HG03066 (cell line): ENCODE data around the gene ICA1L.
"Not testable (repeated sequence)": the region's sequence is repeated elsewhere in the genome, so short reads cannot be mapped to it uniquely, and the experiment has no call there.

Experiments
- ATAC-seq: cut with Tn5 transposase; IDR thresholded peaks from one replicate; pipeline ENCODE4 v1.9.1; 2021; ENCODE audit warnings: low read depth; ENCODE audit not compliant: unreplicated experiment

Gene ICA1L

DNA sequence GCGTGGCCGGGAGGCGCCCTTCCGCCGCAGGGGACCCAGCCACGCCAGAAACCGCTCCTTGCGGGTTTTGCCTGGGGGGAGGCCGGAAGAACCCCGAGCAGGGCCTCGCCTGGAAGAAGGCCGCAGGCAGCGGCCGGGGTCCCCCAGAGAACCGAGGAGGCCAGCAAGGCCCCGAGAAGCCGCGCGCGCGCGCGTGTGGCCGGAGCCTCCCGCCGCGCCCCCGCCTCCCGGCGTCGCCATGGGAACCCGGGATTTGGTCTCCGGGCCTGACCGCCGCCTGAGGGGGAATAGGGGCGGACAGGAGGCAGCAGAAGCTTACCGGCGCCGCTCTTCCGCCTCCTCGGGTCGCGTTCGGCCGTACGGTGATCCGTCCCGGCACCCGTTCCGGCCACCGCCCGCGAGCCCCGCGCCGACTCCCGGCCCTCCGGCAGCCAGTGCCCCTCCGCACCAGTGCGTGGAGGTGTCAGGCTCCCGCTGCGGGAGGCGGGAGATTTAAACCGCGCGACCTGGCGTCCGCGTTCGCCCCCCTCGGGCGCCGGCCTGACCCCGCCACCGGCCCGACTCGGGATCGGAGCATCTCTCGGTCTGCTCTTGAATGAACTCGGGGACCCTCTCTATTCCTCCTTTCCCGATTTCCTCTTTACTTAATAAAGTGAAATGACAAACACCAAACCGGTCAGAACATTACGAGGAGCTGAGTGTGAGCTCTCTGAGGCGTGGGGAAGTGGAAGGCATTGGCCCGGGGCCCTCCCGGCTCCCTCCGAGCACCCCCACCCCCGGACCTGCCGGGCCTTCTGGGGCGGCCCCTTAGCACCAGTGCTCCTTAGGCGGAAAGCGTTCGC, at the start of gene ICA1L:
Gene ICA1L (minus strand): TSS at position 467 of the 842 bp plus-strand sequence. CDS start 42,757 bp downstream, outside the sequence.
- ATAC-seq, result peak; percentile 52

DNA sequence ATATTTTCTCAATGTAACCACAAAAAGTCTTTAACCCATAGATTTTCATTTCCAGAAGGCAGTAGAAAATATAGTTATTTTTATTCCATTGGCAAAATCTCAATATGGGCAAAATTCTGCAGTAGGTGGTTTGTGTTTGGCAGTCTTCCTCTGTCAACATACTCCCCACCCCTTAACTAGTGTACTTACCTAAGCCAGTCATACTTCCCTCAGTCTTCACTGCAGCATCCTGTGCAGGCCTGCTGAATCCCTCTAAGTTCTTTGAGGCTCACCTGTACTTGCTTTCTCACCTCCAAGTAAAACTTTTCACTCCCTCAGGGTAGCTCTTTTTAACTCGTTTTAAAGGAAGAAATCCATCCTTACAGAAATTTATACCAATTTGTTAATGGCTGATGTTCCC, 47.3 kb upstream of the ICA1L start:
- no peak for ATAC-seq

DNA sequence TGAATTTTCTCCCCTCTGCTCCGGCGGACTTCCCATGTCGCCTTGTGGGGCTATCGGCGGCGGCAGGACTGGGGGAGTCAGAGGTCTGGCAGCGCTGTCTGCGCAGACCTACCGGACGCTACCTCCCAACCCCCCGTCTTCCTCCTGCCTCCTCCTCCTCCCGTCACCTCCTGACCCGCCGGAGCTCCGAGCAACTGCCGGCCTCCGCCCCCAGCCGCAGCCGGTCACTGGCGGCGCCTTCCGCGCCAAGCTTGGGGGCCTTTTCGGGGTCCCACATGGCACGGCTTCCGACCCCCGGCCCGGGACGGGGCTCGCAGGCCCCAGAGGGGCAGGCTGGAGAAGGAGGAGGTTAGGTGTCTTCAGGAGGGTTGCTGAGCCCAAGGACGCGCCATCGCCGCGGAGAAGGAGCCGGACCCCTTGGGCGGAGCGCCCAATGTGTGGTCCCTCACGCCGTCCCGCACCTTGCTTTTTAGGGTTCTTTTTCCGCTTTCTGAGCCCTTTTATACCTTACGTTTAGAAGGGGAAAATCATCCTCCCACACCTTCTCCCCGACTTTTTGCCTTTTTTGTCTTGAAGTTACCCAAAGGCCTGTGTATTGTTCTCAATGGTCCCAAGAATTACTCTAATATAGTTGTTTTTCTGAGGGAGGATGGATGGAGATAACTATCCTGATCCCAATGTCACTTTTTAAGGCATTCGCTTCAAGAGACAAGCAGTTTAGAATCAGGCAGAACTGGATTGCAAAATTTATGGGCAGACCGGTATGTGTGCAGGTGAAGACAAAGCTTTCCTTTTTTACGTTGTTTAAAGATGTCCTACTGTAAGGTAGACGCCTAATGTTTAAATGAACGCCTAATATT, 41.0 kb upstream of the ICA1L start:
- ATAC-seq, result peak; percentile 58

DNA sequence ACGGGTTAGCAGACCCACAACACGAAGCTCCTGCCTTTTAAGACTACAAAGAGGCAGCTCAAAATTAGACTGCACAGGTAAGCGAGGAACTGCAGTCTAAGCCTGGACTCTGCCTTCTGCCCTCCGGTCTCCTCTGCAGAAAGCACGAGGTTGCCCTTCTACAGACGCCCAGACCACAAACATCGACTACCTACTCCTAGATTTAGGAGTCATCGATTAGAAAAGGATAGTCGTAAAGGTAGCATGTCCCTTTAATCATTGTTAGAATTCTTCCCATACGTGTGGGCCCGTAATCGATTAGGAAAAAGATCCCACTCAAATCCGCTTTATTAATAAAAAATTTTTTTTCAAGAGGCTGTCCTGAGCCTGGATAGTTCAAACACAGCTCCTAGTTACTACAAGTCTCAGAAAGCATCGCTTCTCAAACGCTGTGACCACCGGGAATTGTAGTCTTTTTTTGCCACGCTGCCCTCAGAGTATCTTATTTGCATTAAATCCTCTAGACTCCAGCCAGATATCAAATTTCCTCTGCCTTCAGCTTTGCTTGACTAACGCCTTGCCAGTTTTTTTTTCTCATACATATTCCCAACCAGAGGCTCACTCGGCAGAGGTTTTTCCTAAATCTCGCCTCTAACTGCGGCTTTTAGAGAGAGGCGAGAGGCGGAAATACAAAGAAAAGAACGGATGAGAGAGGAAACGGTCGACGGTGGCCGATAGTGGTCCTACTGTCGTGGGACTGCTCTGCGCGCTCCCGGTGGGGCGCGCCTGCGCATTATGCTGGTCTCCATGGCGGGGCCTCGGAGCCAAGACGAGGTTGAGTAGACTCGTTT, 40.2 kb upstream of the ICA1L start, which contains the start of the genes CARF and WDR12:
Gene CARF (plus strand): TSS at position 764 of the 830 bp plus-strand sequence. CDS start 29,628 bp downstream, outside the sequence.
Gene WDR12 (minus strand): TSS at position 162 of the 830 bp plus-strand sequence. CDS start 197 bp downstream, outside the sequence.
- ATAC-seq, result peak; percentile 73

DNA sequence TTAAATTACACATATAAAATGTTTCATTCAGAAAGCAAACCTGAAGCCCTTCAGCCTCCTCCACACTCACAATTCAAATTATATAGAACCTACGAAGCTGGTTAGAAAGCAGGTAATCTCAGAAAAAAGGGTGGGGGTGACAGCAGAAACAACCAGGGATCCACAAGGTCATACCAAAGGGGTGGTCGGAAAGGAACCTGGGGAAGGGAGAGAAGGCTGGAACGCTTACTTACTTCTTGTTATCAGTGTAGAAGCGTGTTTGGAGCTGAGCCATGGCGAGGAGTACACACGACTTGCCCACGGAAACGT, 39.6 kb upstream of the ICA1L start:
- ATAC-seq, result peak; percentile 13

DNA sequence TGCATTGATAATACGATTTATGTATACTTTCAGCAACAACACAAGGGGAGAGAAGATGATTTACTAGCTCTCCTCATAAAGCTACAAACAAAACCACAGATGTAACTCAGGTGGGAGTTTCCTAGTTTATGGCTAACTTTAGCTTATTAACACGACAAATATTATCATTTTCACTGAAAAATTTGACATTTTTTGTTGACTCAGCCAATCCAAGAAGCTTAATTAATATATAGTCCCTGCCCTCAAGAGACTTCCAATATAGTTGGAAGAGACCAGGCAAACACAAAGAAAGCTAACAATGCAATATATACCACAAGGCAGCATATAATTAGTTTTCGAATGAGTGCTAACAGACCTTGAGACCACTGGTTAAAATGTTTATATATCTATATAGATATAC, 39.1 kb upstream of the ICA1L start:
- ATAC-seq, result no peak

DNA sequence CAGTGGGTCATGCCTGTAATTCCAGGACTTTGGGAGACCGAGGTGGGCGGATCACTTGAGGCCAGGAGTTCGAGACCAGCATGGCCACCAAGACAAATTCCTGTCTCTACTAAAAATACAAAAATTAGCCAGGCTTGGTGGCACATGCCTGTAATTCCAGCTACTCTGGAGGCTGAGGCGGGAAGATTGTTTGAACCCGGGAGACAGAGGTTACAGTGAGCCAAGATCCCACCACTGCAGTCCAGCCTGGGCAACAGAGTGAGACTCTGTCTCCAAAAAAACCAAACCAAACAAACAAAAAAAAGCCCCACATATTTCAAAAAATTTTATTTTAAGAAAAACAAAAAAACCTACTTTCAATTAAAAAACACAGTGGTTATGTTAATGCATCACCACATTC, 38.7 kb upstream of the ICA1L start:
- ATAC-seq, result not testable (repeated sequence)

DNA sequence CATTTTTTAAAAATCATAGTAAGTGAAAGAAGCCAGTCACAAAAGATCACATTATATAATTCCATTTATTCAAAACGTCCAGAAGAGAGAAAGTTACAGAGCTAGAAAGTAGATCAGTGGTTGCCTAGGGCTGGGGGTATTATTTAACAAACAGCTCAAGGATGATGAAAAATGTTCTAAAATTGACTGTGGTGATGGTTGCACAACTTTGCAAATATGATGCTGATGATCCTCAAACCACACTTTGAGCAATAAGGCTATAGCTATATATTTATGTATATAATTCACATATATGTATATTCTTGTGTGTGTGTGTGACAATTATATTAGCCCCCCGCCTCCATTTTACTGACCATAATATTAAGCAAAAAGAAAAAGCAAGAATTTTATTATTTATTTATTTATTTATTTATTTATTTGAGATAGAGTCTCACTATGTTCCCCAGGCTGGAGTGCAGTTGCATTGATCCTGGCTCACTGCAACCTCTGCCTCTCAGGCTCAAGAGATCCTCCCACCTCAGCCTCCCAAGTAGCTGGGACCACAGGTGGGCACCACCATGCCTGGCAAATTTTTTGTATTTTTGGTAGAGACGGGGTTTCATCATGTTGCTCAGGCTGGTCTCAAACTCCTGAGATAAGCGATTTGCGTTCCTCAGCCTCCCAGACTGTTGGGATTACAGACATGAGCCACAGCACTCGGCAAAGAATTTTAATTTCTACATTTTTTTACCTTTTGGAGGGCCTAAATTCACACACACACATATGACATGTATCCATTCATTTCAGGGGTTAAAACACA, 38.0 kb upstream of the ICA1L start:
- ATAC-seq, result no peak

DNA sequence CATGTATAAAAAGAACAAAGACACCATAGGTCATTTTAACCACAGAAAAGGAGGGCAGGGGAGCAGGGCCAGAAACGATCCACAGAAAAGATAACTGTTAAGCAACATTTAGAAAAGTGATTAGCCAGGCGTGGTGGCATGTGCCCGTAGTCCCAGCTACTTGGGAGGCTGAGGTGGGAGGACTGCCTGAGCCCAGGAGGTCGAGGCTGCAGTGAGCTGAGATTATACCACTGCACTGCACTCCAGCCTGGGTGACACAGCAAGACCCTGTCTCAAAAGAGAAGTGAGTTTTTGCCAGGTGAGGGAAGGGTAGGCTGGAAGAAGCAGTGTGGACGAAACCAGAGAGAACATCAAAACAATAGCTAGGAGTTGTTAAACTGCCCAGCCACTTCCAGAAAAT, 36.6 kb upstream of the ICA1L start:
- no peak for ATAC-seq

DNA sequence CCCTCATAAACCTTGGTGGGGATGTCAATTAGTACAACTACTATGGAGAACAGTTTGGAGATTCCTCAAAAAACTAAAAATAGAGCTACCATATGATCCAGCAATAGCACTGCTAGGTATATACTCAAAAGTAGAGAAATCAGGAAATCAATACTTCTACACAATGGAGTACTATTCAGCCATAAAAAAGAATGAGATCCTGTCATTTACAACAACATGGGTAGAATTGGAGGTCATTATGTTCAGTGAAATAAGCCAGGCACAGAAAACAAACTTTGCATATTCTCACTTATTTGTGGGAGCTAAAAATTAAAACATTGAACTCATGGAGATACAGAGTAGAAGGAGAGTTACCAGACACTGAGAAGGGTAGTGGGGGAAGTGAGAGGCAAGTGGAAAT, 33.9 kb upstream of the ICA1L start:
- not testable (repeated sequence) for ATAC-seq

DNA sequence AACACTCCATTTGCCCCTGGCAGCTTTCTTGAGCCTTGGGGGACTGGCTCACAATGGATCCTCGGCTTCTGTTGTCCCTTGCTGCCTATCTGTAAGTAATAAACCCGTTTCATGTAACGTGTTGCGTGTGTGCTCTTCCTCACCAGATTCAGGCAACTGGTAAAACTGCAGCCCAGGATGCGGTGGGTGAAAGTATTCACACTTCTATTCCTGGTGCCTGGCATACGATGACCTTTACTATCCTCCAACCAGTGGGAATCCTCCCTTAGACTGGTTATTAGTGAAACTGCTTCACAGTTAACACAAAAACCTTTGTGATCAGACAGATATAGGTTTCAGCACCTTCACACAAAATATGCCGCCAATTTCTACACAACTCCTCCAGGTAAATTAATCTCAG, 13.6 kb upstream of the ICA1L start:
- no peak for ATAC-seq

DNA sequence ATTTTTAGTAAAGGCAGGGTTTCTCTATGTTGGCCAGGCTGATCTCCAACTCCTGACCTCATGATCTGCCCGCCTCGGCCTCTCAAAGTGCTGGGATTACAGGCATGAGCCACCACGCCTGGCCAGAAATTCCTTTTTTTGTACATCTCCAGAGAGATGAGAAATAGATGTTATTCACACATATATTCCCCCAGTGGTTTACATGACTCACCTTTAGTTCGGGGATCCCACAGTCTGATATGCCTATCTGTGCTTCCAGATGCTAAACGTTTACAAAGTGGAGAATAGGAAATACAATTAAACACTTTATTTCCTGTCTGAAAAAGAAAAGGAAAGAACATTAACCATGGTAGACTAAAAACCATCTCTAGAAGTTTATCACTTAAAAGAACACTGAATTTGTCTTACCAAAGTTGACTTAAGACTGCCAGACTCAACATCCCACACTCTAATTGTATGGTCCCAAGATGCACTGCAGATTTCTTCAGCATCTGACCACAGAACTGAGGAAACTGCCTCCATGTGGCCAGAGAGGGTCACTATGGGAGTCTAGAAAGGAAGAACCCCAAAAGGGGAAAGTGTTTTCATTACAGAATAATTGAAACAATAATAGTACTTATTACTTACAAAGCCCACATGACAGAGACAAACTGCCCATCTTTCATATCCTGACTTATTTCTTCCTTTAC, 12.6 kb upstream of the ICA1L start:
- no peak for ATAC-seq

DNA sequence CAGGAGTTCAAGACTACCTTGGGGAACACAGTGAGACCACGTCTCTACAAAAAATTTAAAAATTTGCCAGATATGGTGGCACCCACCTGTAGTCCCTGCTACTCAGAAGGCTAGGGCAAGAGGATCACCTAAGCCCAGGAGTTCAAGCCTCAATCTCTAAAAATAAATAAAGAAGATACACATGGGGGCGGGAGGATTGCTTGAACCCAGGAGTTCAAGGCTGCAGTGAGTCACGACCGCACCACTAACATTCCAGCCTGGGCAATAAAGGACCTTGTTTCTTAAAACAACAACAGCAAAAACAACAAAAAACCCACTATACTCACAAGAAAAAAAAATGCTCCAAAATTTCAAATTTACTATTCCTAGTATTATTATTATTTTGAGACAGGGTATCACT, 10.0 kb upstream of the ICA1L start:
- no peak for ATAC-seq

DNA sequence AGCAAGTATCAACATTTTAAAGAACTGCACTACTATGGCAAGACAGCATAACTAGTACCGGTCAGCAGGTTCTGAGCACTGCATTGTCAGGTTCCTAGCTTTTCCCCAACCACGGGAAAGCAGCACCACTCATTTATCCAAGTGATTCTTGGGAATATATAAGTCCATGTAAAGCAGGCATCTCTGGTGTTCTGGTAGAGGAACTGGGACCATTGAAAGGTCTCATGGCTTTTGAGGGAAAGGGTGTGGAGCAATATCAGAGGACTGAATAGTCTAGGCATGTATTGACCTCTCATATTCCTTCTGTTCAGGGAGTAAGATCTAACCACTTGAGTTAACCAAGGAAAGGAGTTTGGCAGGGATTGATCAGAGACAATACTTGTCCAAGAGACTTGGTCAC, 6.1 kb upstream of the ICA1L start:
- ATAC-seq, result no peak

DNA sequence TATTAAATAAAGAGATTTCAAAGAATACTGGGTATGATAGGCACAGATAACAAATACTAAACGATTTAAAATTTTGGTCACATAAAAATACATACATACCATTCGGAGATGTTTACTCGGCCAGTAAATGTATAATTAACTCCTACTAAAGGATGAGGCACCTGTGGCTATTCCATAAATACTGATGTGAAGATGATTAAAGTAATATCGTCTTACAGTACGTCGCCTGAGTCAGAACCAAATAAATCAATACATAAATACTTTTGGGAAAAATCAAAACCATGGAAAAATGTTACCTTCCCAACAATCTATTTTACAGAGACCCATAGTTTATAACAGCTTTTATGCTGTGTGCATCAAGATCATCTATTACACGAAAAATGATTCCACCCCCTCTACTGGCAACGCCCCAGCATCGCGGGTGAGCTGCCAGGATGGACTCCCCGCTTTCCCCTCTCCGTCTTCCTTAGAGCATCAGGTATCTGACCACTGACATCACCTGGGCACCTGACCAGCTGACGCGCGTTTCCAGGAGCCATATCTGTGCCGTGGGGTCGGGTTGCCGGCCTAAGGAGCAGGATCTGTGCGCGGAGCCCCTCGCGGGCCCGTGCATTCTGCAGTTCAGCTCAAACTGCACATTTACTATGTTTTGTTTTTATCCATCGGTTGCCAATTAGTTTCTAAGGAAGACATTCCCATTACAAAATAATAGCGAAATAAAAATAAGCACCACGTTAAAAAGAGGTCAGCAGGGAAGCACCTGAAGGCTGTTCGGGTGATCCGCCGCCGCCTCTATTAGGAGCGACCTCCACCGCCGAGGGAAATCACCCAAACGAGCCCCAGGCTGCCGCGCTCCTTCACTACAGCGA, 901 bp downstream of the ICA1L start:
- ATAC-seq, result peak; percentile 66

DNA sequence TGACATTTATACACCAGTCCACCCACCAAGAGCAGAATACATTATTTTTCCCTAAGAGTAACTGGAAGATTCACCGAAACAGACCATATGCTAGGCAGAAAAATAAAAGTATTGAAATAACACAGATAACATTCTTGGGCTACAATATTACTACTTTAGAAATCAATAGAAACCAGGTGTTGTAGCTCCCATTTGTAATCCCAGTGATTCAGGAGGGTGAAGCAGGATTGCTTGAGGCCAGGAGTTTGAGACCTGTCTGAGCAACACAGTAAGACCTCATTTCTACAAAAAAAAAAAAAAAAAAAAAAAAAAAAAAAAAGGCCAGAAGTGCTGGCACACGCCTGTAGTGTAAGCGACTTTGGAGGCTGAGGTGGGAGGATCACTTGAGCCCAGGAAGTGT, 9.6 kb downstream of the ICA1L start:
- ATAC-seq, result no peak

DNA sequence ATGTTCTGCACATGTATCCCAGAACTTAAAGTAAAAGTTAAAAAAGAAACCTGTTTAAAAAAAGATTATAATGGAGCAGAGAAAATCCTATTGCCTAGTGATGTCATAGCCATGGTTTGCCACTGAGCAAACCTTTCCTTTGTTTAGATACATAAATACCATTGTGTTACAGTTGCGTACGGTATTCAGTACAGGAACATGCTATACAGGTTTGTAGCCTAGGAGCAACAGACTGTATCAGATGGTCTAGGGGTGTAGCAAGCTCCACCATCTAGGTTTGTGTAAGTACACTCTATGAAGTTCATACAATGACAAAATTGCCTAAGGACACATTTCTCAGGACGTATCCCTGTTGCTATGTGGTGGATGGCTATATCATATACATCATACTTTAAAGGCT, 13.0 kb downstream of the ICA1L start:
- ATAC-seq, result no peak

DNA sequence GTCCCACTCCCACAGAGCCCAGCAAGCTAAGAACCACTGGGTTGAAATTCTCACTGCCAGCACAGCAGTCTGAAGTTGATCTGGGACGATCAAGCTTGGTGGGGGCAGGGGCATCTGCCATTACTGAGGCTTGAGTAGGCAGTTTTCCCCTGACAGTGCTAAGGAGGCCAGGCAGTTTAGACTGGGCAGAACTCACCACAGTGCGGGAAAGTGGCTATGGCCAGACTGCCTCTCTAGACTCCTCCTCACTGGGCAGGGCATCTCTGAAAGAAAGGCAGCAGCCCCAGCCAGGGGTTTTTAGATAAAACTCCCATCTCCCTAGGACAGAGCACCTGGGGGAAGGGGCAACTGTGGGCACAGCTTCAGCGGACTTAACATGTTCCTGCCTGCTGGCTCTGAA, 22.2 kb downstream of the ICA1L start:
- not testable (repeated sequence) for ATAC-seq
